GM19193 (cell line): Measurements from ENCODE around the gene PDP2.

Experiments used
- POLR2A ChIP-seq: IDR thresholded peaks from 4 replicates; pipeline ENCODE4 v1.6.1; 2011; ENCODE audit not compliant: insufficient read depth, insufficient read length; ENCODE audit errors: extremely low read depth

The PDP2 gene

DNA sequence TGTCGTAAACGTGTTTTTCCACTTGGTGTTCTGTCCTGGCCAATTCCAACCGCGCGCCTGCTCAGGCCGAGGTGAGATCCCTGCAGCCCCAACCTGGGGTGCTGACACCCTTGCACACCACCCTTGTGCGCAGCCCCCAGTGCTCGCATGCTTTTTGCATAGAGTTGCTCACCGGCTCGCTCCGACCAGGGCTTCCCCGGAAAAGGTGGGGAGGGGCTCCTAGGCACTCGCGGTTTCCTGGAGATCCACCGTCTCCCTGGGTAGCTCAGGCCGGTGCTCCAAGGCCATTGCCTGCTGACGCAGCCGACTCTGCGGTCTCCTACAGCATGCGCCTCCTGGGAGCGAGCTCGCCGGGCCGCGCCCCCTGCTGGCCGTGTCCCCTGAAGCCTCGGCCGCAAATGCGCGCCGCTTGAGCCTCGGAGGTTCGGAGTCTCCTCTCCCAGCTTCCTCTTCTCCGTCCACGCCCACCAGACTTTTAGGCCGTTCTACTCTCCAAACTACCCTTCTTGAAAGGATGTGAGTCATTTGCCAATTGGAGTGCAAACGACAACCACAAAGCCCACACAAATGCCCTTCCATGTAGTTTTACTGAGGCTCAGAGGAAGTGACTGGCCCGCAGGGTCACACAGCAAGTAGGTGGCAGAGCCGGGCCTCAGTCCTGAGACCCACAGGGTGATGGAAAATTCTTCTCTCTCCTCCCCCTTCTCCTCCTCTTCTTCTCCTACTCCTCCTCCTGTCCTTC lies 7.2 kb upstream of the PDP2 start:
- peak; percentile 30 for TF ChIP-seq POLR2A

DNA sequence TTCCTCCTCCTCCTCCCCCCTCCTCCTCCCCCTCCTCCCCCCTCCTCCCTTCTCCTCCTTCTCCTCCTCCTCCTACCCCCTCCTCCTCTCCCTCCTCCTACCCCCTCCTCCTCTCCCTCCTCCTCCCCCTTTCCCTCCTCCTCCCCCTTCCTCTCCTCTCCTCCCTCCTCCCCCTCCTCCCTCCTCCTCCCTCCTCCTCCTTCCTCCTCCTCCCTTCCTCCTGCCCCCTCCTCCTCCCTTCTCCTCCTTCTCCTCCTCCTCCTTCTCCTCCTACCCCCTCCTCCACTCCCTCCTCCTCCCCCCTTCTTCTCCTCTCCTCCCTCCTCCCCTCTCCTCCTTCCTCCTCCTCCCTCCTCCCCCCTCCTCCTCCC lies 6.6 kb upstream of the PDP2 start:
- no peak for TF ChIP-seq POLR2A

DNA sequence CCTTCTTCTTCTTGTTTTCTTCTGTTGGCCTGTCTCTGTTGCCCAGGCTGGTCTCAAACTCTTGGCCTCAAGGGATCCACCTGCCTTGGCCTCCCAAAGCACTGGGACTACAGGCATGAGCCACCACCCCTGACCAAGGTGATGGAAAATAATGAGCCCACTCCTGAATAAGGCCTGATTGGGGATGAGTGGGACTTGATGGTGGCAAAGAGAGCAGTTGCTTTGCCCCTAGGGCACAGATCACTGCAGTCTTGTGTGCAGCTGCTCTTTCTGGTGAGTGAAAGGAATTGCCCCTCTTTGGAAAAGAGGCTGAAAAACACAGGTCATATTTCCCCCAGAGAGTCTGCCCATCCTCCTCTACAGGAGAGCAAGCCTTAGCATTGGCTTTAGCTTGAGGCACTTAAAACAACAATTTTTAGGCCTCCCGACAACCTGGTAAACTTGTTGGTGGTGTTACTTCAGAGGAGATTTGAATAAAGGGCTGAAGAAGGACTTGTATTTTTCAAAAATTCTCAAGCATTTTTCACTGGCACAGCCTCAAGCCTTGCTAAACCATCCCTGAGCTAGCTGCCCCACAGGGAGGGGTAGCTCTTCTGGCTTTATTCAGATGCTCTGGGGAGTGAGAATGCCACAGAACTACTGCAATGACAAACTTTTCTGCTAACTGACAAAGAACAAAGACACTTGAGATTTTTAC lies 6.1 kb upstream of the PDP2 start:
- TF ChIP-seq POLR2A, result no peak

DNA sequence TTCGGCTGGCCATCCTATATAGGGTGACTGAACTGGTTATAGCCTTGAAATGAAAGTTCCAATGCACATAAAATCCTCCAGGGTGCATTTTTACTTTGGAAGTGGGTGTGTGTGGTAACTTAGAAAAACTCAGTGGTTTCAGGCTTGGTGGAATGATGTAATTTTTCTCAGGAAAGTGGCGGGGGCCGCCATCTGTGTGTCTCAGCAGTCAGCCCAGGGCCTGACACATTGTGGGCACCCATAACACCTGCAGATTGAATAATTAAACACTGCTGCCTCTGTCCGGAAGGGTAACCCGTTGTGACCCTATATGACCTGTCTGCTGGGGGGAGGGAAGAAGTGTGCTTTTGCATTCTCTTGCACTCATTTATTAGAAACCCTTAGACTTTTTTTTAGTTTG lies 2.2 kb upstream of the PDP2 start:
- no peak for TF ChIP-seq POLR2A

DNA sequence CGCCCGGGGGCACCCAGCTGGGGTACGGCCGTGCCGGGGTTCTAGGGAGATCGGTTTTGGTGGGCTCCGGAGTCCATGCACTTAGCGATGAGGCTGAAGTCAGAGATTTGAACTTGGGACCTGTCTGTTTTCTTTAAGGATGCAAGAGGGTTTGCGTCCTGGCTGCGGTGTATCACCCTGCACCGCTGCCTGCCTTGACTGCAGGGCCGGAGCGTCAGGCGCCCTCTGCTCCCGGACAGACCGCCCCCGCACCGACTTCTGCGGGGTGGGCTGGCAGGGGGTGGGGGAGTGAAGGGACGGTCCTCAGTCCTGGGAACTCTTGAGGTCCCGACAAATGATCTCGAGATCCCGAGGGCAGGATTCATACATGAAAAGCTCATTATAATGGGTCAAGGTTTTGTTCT lies 701 bp downstream of the PDP2 start:
- TF ChIP-seq POLR2A, result no peak

DNA sequence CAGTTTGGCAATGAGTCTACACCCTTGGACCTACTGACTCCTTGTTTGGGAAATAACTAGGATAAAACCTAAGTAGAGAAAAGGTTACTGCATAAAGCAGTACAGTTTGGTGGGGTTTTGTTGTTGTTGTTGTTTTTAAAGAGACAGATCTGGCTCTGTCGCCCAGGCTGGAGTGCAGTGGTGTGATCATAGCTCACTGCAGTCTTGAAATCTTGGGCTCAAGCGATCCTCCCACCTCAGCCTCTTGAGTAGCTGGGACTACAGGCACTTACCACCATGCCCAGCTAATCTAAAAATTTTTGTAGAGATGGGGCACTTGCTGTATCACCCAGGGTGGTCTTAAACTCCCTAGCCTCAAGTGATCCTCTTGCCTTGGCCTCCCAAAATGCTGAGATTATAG lies 1.2 kb downstream of the PDP2 start:
- TF ChIP-seq POLR2A, result no peak

DNA sequence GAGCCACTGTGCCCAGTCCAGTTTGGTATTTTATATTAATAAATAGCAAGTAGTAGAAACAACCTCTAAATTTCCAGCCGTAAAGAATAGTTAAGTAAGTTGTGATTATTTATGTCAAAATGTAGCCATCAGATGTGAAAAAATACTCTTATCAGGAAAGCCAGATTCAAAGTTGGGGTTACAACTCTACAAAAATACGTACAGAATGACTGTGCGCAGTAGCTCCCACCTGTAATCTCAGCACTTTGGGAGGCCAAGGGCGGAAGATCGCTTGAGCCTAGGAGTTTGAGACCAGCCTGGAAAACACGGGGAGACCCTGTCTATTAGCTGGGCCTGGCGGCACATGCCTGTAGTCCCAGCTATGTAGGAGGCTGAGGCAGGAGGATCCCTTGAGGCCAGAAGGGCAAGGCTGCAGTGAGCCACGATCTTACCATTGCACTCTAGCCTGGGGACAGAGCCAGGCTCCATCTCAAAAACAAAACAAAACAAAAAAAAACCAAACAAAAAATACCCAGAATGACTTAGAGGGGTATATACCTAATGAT lies 1.7 kb downstream of the PDP2 start:
- TF ChIP-seq POLR2A, result no peak

DNA sequence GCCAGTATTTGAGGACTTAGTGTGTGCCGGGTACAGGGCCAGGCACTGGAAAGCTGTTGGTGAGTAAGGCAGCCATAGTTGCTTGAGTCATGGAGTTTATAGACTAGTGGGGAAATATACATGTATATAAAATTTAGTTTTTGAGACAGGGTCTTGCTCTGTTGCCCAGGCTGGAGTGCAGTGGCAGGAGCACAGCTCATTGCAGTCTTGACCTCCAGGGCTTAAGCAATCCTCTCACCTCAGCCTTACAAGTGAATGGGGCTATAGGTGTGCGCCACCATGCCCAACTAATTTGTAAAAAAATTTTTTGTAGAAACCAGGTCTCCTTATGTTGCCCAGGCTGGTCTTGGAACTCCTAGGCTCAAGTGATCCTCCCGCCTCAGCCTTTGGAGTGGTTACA lies 2.4 kb downstream of the PDP2 start:
- no peak for TF ChIP-seq POLR2A

DNA sequence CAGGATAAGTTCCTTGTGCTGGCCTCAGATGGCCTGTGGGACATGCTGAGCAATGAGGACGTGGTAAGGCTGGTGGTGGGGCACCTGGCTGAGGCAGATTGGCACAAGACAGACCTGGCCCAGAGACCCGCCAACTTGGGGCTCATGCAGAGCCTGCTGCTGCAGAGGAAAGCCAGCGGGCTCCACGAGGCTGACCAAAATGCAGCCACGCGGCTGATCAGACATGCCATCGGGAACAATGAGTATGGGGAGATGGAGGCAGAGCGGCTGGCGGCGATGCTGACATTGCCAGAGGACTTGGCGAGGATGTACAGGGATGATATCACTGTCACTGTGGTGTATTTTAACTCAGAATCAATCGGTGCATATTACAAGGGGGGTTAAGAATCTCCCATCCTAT lies 5.2 kb downstream of the PDP2 start:
- TF ChIP-seq POLR2A, result no peak

DNA sequence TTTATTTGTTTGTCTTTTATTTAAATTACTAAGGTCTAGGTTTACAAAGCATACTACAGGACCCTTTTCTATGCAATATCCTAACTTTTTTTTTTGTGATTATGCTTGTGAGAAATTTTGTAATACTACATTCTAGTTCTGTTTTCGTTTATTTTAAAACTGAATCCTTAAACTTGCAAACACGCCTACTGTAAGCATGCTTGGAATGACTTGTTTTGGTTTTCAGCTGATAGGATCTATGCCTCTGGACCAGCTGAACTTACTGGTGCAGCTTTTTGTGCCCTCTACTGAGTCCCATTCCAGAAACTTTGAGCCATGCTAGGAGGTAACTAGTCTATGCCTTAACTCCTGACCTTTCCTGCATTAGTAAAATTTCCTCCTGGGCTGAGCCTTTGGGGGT lies 6.0 kb downstream of the PDP2 start:
- TF ChIP-seq POLR2A, result no peak

DNA sequence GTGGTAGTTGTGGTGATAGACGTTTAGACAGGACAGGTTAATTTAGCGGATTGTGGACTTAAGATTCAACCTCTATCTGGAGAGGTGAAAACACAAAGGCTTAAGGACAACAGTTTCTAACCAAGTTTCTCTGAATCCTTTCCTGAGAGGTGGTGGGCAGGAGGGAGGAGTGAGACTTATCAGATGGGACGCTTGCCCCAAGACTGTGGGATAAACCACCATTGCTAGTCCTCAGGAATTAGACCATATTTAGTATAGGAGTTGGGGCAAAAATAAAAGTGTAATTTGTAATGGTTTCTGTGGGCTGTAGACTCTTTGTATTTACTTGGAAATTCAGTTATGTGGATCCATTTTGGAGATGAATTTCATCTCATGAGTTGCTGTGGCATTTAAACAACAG lies 6.6 kb downstream of the PDP2 start:
- TF ChIP-seq POLR2A, result no peak

DNA sequence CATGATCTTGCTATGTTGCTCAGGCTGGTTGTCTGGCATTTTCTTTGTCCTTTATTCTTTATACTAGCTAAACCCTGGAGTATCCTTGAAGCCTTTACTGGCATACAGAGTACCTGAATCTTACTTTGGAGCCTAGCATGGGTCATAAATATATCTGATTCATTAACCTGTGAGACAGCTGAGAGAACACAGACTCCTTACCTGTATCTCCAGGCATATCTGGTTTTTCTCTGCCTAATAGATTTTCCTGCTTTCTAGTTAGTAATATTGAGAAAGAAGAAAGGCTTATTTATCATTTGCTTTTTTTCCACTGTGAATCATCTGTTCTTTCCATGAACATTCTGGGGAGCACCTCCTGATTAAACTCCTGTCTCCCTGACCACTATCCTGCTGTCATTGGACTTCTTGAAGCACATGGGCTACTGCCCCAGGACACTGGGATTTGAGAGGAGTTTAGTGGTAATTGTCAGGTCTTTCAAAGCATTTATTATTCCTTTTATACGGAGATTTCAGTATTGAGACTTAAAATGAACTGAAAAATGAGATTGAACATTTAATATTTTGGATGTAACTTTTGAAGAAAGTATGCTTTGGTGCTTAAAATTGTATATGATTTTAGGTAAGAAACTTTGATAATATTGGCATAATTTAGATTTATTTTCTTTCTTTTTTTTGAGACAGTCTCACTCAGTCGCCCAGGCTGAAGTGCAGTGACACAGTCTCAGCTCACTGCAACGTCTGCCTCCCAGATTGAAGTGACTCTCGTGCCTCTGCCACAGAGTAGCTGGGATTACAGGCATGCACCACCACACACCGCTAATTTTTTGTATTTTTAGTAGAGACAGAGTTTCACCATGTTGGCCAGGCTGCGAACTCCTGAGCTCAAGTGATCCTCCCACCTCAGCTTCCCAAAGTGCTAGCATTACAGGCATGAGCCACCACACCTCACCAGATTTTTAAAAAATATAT lies 8.6 kb downstream of the PDP2 start:
- no peak for TF ChIP-seq POLR2A

DNA sequence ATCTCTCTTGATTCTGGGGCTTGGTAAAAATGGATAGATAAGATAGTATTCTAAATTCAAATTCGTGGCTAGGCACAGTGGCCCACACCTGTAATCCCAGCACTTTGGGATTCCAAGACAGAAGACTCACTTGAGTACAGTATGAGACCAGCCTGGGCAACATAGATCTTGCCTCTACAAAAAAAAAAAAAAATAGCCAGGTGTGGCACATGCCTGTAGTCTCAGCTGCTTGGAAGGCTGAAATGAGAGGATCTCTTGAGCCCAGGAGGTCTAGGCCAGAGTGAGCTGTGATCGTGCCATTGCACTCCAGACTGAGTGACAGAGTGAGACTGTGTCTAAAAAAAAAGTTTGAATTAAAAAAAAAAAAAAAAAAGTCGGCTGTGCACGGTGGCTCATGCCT lies 9.3 kb downstream of the PDP2 start:
- no peak for TF ChIP-seq POLR2A

DNA sequence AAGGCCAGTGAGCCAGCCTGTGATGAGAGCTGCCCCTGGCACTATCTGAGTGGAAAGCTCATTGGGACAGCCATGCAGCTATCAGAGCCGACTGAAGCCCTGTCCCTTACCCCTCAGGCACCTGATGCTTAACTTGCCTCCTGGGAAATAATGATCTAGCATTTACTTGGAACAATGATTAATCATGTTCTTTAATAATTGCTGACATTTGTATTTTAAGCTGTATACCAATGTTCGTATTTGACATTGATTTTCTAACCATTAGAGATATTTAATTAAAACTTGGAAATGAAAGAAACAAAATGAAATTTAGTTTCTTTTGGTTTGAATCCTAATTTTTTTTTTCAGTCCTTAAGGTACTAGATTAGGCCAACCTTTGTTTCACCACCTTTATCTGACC lies 10.5 kb downstream of the PDP2 start:
- TF ChIP-seq POLR2A, result no peak

DNA sequence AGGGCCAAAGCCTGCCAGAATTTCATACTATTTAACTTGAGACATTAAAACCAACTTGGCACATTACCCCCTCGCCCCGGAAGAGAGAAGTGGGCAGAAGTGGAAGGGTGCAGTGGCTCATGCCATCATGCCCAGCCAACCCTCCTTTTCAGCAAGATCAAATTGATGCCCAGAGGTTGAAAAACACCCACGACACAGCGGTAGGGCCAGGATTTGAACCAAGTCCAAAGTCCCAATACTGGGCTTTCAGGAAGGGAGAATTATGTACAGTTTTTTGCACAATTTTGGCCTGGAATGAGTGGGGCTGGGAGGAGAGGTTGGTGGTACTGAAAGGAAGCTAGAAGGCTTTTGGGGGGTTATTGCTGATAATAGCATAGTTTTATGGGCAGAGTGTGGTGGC lies 11.0 kb downstream of the PDP2 start:
- no peak for TF ChIP-seq POLR2A
